OCI-LY1 (cell line): Measurements from ENCODE around the gene MEGF8.

Experiments used
- EZH2 ChIP-seq: fragments of 200-600 bp; sonication (generic), shearing (Covaris generic); IDR thresholded peaks from 2 replicates; pipeline ENCODE4 v1.8.0; 2017; ENCODE audit warnings: borderline replicate concordance, mixed run types, mild to moderate bottlenecking, antibody characterized with exemption, low read length, moderate library complexity, mixed read lengths
- TF ChIP-seq, protein P1 (sequence below): fragments of 200-600 bp; sonication (generic), shearing (Covaris generic); IDR thresholded peaks from 2 replicates; pipeline ENCODE4 v1.5.1; 2017; ENCODE audit warnings: mild to moderate bottlenecking, antibody characterized with exemption, low read length, moderate library complexity, mixed read lengths

DNA sequence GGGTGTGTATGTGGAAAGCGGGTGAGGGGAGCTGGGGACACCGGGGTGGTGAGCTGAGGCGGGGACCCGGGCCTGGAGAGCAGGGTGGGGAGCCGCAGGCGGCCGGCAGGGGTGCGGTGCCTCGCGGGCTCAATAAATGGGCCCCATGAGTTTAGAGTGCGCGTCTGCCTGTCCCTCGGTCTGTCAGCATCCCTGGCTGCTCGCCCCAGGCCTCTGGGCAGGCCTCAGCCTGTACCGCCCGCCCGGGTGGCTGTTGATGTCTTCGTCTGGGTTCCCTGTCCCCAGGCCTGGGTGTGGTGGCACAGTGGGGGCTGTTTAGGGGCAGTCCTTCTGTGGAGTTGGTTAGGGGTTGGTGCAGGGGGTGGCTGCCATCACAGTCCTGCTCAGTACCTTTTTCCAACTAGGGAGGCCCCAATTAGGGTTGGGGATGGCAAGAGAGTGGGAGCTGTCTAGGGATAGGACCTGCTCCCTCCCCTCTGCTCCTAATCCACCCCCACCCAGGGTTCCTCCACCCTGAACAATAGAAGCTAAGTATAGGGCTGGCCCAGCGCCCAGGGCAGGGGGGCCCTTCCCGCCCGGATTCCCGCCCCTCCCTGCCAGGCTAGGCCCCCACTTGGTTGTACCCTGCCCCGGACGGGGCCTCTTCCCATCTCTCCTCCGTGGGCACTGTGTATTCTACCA, 44.1 kb upstream of the MEGF8 start:
- TF ChIP-seq, protein P1, sequence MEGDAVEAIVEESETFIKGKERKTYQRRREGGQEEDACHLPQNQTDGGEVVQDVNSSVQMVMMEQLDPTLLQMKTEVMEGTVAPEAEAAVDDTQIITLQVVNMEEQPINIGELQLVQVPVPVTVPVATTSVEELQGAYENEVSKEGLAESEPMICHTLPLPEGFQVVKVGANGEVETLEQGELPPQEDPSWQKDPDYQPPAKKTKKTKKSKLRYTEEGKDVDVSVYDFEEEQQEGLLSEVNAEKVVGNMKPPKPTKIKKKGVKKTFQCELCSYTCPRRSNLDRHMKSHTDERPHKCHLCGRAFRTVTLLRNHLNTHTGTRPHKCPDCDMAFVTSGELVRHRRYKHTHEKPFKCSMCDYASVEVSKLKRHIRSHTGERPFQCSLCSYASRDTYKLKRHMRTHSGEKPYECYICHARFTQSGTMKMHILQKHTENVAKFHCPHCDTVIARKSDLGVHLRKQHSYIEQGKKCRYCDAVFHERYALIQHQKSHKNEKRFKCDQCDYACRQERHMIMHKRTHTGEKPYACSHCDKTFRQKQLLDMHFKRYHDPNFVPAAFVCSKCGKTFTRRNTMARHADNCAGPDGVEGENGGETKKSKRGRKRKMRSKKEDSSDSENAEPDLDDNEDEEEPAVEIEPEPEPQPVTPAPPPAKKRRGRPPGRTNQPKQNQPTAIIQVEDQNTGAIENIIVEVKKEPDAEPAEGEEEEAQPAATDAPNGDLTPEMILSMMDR: no peak
- TF ChIP-seq EZH2: no peak
